Testis (tissue), 5 donors: ENCODE data around the gene CCDC127. TPM values are rescaled to one million over a fixed set of nuclear protein-coding genes. Genes with fewer than 3 reads are reported as not detected.
"Not testable (repeated sequence)": the region's sequence is repeated elsewhere in the genome, so short reads cannot be mapped to it uniquely, and the experiment has no call there.

Source experiments
- DNase-seq: peaks from one replicate; pipeline ENCODE4 v3.0.0-alpha.2; 2019
- H3K27ac ChIP-seq, 2 donors: fragments of 200-600 bp; sonication (generic); one replicate each; pipeline ENCODE4 v1.5.1; 2019
- H3K27me3 ChIP-seq: fragments of 200-600 bp; sonication (generic); one replicate; pipeline ENCODE4 v1.5.1; 2019
- H3K36me3 ChIP-seq: fragments of 200-600 bp; sonication (generic); one replicate; pipeline ENCODE4 v1.5.1; 2017; ENCODE audit warnings: low read depth; ENCODE audit errors: missing control alignments
- H3K4me1 ChIP-seq: fragments of 200-600 bp; sonication (generic); one replicate; pipeline ENCODE4 v1.5.1; 2019
- H3K4me3 ChIP-seq, 2 donors: fragments of 200-600 bp; sonication (generic); one replicate each; pipeline ENCODE4 v1.5.1; 2017 to 2019
- H3K9me3 ChIP-seq: fragments of 200-600 bp; sonication (generic); one replicate; pipeline ENCODE4 v1.5.1; 2017
- POLR2A ChIP-seq: fragments of 450-650 bp; IDR thresholded peaks from one replicate; pipeline ENCODE4 v1.6.1; 2017; ENCODE audit warnings: antibody characterized with exemption, mild to moderate bottlenecking, moderate library complexity
- WGBS, 2 donors: methylation state at CpG; one replicate each; pipeline ENCODE4 v1.1.5; 2018; 5-methylcytosine and 5-hydroxymethylcytosine counted together
- intact Hi-C: fragments of 100-400 bp; cut with DNase I; formaldehyde crosslinking; loops from one replicate; pipeline ENCODE4 v1.15.1; 2023; ENCODE audit warnings: low total_unique reads
- long read RNA-seq, 2 donors: transcript quantifications; one replicate each; lab custom pipeline, GENCODE V29; 2026
- polyA plus RNA-seq: library from polyadenylated mRNA; stranded (reverse); fragments of 350-450 nt; fragmentation: Illumina TruSeq; extraction: RNeasy Lipid Tissue Mini Kit (QIAGEN cat#74804); gene quantifications from one replicate; pipeline ENCODE4 v1.2.3, GENCODE V29; 2014; ENCODE audit warnings: low read depth, low replicate concordance; ENCODE audit not compliant: insufficient read depth
- total RNA-seq, 2 donors: library from RNA; depleted of rRNA; stranded (reverse); fragments of >200 nt; gene quantifications; one replicate each; pipeline ENCODE4 v1.2.3, GENCODE V29; 2016
- TF ChIP-seq, protein P1 (sequence below), 3 experiments: fragments of 450-650 bp in 2 of 3; fragments of 200-600 bp in 1 of 3; sonication (generic) in 1 of 3; IDR thresholded peaks; one replicate each; pipeline ENCODE4 v1.5.1; 2016 to 2019; ENCODE audit warnings: antibody characterized with exemption in 3 of 3, mild to moderate bottlenecking in 2 of 3, moderate library complexity in 1 of 3

CCDC127 gene, protein sequence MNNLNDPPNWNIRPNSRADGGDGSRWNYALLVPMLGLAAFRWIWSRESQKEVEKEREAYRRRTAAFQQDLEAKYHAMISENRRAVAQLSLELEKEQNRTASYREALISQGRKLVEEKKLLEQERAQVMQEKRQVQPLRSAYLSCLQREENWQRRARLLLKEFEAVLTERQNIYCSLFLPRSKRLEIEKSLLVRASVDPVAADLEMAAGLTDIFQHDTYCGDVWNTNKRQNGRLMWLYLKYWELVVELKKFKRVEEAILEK
- total RNA-seq (1 to 10 TPM; 6.6 to 6.7 TPM), polyA plus RNA-seq (6.9 TPM)
- long read RNA-seq, donor 1, full-length matches to known transcripts: 19 of 19 reads
- long read RNA-seq, donor 1, partial matches to known transcripts: 0 of 19 reads
- long read RNA-seq, donor 1, other reads (novel, unspliced or antisense): 0 of 19 reads
- long read RNA-seq, donor 2, full-length matches to known transcripts: 15 of 15 reads
- long read RNA-seq, donor 2, partial matches to known transcripts: 0 of 15 reads
- long read RNA-seq, donor 2, other reads (novel, unspliced or antisense): 0 of 15 reads

DNA sequence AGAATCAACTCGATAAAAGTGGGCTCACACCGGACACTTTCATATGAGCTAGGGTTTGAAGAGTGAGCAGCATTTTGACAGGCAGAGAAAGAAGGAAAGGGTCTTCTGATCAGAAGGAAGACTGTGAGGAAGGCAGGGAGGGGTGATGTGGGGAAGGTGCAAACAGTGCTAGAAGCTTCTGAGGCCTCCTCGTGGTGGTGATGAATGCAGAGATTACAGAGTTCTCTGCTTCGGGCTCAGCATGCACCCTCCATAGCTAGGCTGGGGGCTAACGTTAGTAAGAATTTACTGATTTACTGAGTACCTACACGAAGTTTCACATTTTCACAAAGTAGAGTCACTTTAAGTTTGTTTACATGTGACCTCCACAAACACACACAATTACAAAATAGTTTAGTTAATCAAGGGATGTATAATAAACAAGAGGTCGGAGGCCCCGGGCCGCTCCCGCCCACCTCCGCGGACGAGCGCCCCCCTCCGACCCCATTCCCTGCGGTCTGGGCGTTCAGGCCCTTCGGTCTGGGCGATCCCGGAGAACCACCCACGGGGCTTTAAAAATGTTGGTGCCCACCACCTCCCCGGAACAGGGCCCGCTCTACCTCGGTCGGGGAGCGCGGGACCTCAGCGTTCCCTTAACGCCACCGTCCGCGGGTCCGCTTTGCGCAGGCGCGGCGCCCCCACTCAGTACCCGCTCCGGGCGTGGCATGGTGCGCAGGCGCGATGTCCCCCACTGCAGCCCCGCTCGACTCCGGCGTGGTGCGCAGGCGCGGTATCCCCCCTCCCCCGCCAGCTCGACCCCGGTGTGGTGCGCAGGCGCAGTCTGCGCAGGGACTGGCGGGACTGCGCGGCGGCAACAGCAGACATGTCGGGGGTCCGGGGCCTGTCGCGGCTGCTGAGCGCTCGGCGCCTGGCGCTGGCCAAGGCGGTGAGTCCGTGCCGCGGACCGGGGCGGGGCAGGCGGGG lies at the start of gene CCDC127, which contains the start of gene SDHA:
CCDC127 (minus strand) TSS at position 660 of the 963 bp plus-strand sequence. CDS start 1,304 bp downstream, outside the sequence.
SDHA (plus strand) TSS at position 827 of the 963 bp plus-strand sequence; CDS start at position 863, 36 bp downstream.
- H3K36me3 ChIP-seq, H3K27me3 ChIP-seq, intact Hi-C loops, H3K4me1 ChIP-seq, H3K9me3 ChIP-seq: not testable (repeated sequence)
- H3K4me3 ChIP-seq: peak within 1 kb of the TSS; percentile 92 to 97
- TF ChIP-seq POLR2A: peak; percentile 62
- TF ChIP-seq, protein P1, sequence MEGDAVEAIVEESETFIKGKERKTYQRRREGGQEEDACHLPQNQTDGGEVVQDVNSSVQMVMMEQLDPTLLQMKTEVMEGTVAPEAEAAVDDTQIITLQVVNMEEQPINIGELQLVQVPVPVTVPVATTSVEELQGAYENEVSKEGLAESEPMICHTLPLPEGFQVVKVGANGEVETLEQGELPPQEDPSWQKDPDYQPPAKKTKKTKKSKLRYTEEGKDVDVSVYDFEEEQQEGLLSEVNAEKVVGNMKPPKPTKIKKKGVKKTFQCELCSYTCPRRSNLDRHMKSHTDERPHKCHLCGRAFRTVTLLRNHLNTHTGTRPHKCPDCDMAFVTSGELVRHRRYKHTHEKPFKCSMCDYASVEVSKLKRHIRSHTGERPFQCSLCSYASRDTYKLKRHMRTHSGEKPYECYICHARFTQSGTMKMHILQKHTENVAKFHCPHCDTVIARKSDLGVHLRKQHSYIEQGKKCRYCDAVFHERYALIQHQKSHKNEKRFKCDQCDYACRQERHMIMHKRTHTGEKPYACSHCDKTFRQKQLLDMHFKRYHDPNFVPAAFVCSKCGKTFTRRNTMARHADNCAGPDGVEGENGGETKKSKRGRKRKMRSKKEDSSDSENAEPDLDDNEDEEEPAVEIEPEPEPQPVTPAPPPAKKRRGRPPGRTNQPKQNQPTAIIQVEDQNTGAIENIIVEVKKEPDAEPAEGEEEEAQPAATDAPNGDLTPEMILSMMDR (IDR thresholded peaks at IDR 0.05): peak; percentile 33 to 62 (median 39)
- 1 to 2% methylated on average over 21 to 67 of the region's 75 CpGs for WGBS, 2 donors
- peak; percentile 96 for DNase-seq
- peak within 1 kb of the TSS; percentile 74 to 89 for H3K27ac ChIP-seq

DNA sequence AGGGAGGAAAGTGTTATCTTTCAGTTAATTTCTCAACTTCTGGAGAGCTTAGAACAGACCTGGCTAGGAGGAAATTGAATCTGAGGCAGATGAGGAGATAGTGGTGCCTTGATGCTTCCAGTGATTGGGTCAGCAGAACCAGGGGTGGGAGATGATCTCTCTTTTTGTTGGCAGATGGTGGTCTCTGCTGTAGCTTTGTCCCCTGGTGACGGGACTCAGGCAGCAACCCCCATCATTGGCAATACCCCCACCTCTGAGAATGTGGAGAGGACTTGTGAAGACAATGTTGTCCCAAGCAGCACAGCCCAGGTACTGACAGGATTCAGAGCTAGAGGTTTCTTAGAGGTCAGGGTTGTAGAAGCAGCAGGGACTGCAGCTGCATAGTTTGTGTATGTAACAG lies 49.8 kb upstream of the CCDC127 start:
- 82 to 96% methylated on average over 1 of the region's 1 CpG for WGBS, 2 donors
- TF ChIP-seq, protein P1 (IDR thresholded peaks at IDR 0.05): no peak
- TF ChIP-seq POLR2A: no peak
- intact Hi-C loops: no loop called here

DNA sequence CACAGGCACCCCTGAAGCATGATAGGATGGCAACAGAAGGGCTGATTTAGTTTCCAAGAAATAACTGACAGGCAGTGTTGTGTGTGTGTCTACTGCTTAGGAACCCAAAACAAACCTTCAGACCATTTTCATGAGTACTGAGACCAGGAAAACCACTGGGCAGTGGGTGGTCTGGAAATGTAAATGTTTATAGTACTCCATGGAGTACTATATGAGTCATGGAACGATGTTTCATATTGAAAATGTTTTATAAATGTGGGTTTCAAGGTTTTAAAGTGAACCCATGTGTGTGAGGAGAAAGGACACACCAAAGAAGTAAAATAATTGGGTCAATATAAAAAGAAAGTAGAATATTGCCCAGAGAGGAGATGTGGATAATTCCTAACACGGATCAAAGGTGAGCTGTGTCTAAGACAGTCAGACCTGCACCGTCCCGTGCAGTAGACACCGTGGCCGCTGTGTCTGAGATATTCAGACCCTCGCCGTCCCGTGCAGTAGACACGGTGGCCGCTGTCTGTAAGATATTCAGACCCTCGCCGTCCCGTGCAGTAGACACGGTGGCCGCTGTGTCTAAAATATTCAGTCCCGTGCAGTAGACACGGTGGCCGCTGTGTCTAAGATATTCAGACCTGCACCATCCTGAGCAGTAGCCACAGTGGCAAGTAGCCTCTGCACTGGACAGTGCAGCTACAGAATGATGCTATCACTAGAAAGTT lies 48.5 kb upstream of the CCDC127 start:
- H3K27me3 ChIP-seq, H3K27ac ChIP-seq, DNase-seq, intact Hi-C loops, H3K4me3 ChIP-seq, H3K9me3 ChIP-seq, H3K4me1 ChIP-seq, H3K36me3 ChIP-seq: not testable (repeated sequence)
- 91 to 94% methylated on average over 19 of the region's 19 CpGs for WGBS, 2 donors

More for the DNA sequence above, 49.8 kb upstream of the CCDC127 start:
- Histone ChIP-seq H3K4me3 (no peak overlapping the region), H3K27me3 (no peaks in the 10 kb centered on the region), H3K27ac (no peak overlapping the region), H3K36me3 (no peaks in the 10 kb centered on the region), H3K9me3 (no peaks in the 10 kb centered on the region), H3K4me1 (peaks cover 5% of the 10 kb centered on the region)
- DNase-seq: no peak

- Histone ChIP-seq H3K27ac (no peak overlapping the region), H3K27me3 (no peaks in the 10 kb centered on the region), H3K4me1 (peaks cover 3% of the 10 kb centered on the region), H3K36me3 (no peaks in the 10 kb centered on the region), H3K4me3 (no peak overlapping the region), H3K9me3 (no peaks in the 10 kb centered on the region)
- no peak for DNase-seq
- 76 to 88% methylated on average over 8 to 10 of the region's 10 CpGs for WGBS, 2 donors
- TF ChIP-seq, protein P1 (IDR thresholded peaks at IDR 0.05): no peak
- no peak for TF ChIP-seq POLR2A
- intact Hi-C loops: no loop called here
Measured at GRCh38 chr5:264338-264737, 46.4 kb upstream of the CCDC127 start.

- 70% methylated on average over 9 of the region's 9 CpGs for WGBS, 2 donors
- H3K9me3 ChIP-seq, H3K4me3 ChIP-seq, H3K4me1 ChIP-seq, intact Hi-C loops, H3K36me3 ChIP-seq, DNase-seq, H3K27me3 ChIP-seq, H3K27ac ChIP-seq: not testable (repeated sequence)
Measured at GRCh38 chr5:263275-263974, 45.5 kb upstream of the CCDC127 start.
